HepG2 (cell line): ENCODE measurements around the gene JPH4. TPM values are rescaled to one million over a fixed set of nuclear protein-coding genes. Genes with fewer than 3 reads are reported as not detected.
A peak's percentile ranks its signal among the peaks of the same experiment; 100 is the strongest.

Source experiments
- CBX5 ChIP-seq: sonication (generic); formaldehyde crosslinking; IDR thresholded peaks from 2 replicates; pipeline ENCODE4 v1.4.0; 2020; ENCODE audit warnings: missing genetic modification reagents, borderline replicate concordance
- CREBL2 ChIP-seq: sonication (generic); formaldehyde crosslinking; IDR thresholded peaks from 2 replicates; pipeline ENCODE4 v1.8.1; 2023; ENCODE audit warnings: missing genetic modification reagents, mild to moderate bottlenecking, borderline replicate concordance
- FOXK2 ChIP-seq: fragments of 450-650 bp; IDR thresholded peaks from 2 replicates; pipeline ENCODE4 v1.6.1; 2016
- MXD4 ChIP-seq: IDR thresholded peaks from 2 replicates; pipeline ENCODE4 v1.6.1; 2016; ENCODE audit warnings: mild to moderate bottlenecking, missing biosample characterization, missing genetic modification reagents
- NRL ChIP-seq: sonication (generic); formaldehyde crosslinking; IDR thresholded peaks from 2 replicates; pipeline ENCODE4 v1.5.0; 2020; ENCODE audit warnings: missing genetic modification reagents, mild to moderate bottlenecking, moderate library complexity, borderline replicate concordance
- PAX8 ChIP-seq: sonication (generic); formaldehyde crosslinking; IDR thresholded peaks from 2 replicates; pipeline ENCODE4 v1.8.0; 2022; ENCODE audit warnings: mild to moderate bottlenecking, missing genetic modification reagents, borderline replicate concordance
- RBAK ChIP-seq: sonication (generic); formaldehyde crosslinking; IDR thresholded peaks from 2 replicates; pipeline ENCODE4 v1.5.1; 2020; ENCODE audit warnings: mild to moderate bottlenecking, missing genetic modification reagents
- TCF12 ChIP-seq, 2 experiments: fragments of 450-650 bp in 1 of 2; sonication (generic) in 1 of 2; formaldehyde crosslinking in 1 of 2; IDR thresholded peaks; 2 replicates each; pipeline versions ENCODE4 v1.6.1 to v1.8.0; 2017 to 2022; ENCODE audit warnings: antibody characterized with exemption in 1 of 2, mild to moderate bottlenecking in 1 of 2, missing genetic modification reagents in 1 of 2, moderate library complexity in 1 of 2
- ZBTB2 ChIP-seq: sonication (generic); formaldehyde crosslinking; IDR thresholded peaks from 2 replicates; pipeline ENCODE4 v1.8.0; 2022; ENCODE audit warnings: low read depth, missing genetic modification reagents
- ZBTB21 ChIP-seq: sonication (generic); formaldehyde crosslinking; IDR thresholded peaks from 2 replicates; pipeline ENCODE4 v1.4.0; 2020; ENCODE audit warnings: missing genetic modification reagents
- ZHX2 ChIP-seq, 2 experiments: sonication (generic) in 1 of 2; formaldehyde crosslinking in 1 of 2; IDR thresholded peaks; 2 replicates each; pipeline versions ENCODE4 v1.6.1 to v1.9.0; 2014 to 2022; ENCODE audit warnings: antibody characterized with exemption in 1 of 2, borderline replicate concordance in 1 of 2, inconsistent platforms in 1 of 2, low read depth in 1 of 2, missing genetic modification reagents in 1 of 2
- ZMAT5 ChIP-seq: sonication (generic); formaldehyde crosslinking; IDR thresholded peaks from 2 replicates; pipeline ENCODE4 v1.5.0; 2020; ENCODE audit warnings: mild to moderate bottlenecking, low read depth, missing genetic modification reagents, borderline replicate concordance
- ZNF317 ChIP-seq: sonication (generic); formaldehyde crosslinking; IDR thresholded peaks from 2 replicates; pipeline ENCODE4 v1.5.0; 2020; ENCODE audit warnings: mild to moderate bottlenecking, missing genetic modification reagents
- ZNF512B ChIP-seq: sonication (generic); formaldehyde crosslinking; IDR thresholded peaks from 2 replicates; pipeline ENCODE4 v1.5.1; 2020; ENCODE audit warnings: missing genetic modification reagents, mild to moderate bottlenecking, borderline replicate concordance
- ZNF703 ChIP-seq: sonication (generic); formaldehyde crosslinking; IDR thresholded peaks from 2 replicates; pipeline ENCODE4 v1.5.1; 2020; ENCODE audit warnings: missing genetic modification reagents, mild to moderate bottlenecking, moderate library complexity, borderline replicate concordance
- ZNF737 ChIP-seq: sonication (generic); formaldehyde crosslinking; IDR thresholded peaks from 2 replicates; pipeline ENCODE4 v1.5.0; 2020; ENCODE audit warnings: missing genetic modification reagents, mild to moderate bottlenecking, borderline replicate concordance
- polyA plus RNA-seq, 8 experiments: library from polyadenylated mRNA; depleted of rRNA in 3 of 8; stranded (reverse) in 7 of 8; unstranded in 1 of 8; fragments of >200 nt; fragmentation: Illumina TruSeq in 4 of 8; extraction: Trizol in 4 of 8; gene quantifications; 2 replicates each; pipeline versions ENCODE4 v1.2.1 to v1.2.3, GENCODE V29; 2011 to 2016; ENCODE audit warnings: low read depth in 4 of 8, missing spikeins in 1 of 8, mixed read lengths in 1 of 8; ENCODE audit not compliant: insufficient read depth in 1 of 8
- total RNA-seq, 5 experiments: library from RNA; depleted of rRNA; stranded (reverse); fragments of >200 nt; fragmentation: Illumina TruSeq; extraction: Trizol; gene quantifications; 2 replicates each; pipeline ENCODE4 v1.2.3, GENCODE V29; 2016; ENCODE audit warnings: low read depth in 1 of 5

JPH4 gene
- total and polyA plus RNA-seq, 2 of the 13 experiments (the other 11 are each of a cell fraction or from before 2014, with no cell fraction given), result 0.08 to 0.22 TPM

- peak; percentile 96 for TF ChIP-seq ZHX2 (IDR thresholded peaks at IDR 0.05; ENCODE audit: low read depth)
- peak; percentile 91 for TF ChIP-seq ZHX2 (CRISPR knock-in tag; IDR thresholded peaks at IDR 0.05; ENCODE audit: borderline replicate concordance)
- peak; percentile 79 for TF ChIP-seq ZBTB21 (CRISPR knock-in tag)
- TF ChIP-seq NRL (CRISPR knock-in tag), result peak; percentile 100
- no peak for TF ChIP-seq TCF12 (IDR thresholded peaks at IDR 0.05)
- peak; percentile 85; the same call in 1 of the 2 replicates for TF ChIP-seq TCF12 (CRISPR knock-in tag; IDR thresholded peaks at IDR 0.05)
- peak; percentile 92 for TF ChIP-seq ZNF317
- peak; percentile 99 for TF ChIP-seq MXD4 (CRISPR knock-in tag)
- TF ChIP-seq ZNF737 (CRISPR knock-in tag), result peak; percentile 99
- no peak for TF ChIP-seq FOXK2
- no peak; the same call in 1 of the 2 replicates for TF ChIP-seq ZNF703 (CRISPR knock-in tag)
- peak; percentile 99 for TF ChIP-seq PAX8
- TF ChIP-seq ZNF512B, result peak; percentile 96; the same call in 1 of the 2 replicates
- peak; percentile 98 for TF ChIP-seq CREBL2 (CRISPR knock-in tag)
- no peak for TF ChIP-seq ZMAT5 (CRISPR knock-in tag)
- peak; percentile 99 for TF ChIP-seq CBX5 (CRISPR knock-in tag)
- TF ChIP-seq RBAK, result peak; percentile 56; the same call in 1 of the 2 replicates
- TF ChIP-seq ZBTB2 (CRISPR knock-in tag), result peak; percentile 98
These were observed 22.5 kb downstream of the JPH4 start, which contains the start of gene THTPA (continued) for GRCh38 chr14:23555882-23556699.
